ENCODE results near the gene TWIST2. TPM values are rescaled to one million over a fixed set of nuclear protein-coding genes. Genes with fewer than 3 reads are reported as not detected.
A peak's percentile ranks its signal among the peaks of the same experiment; 100 is the strongest.

TWIST2 gene
- total RNA-seq, 3 donors from 2014 or later, result 38.2 to 200 (median 178) TPM

DNA sequence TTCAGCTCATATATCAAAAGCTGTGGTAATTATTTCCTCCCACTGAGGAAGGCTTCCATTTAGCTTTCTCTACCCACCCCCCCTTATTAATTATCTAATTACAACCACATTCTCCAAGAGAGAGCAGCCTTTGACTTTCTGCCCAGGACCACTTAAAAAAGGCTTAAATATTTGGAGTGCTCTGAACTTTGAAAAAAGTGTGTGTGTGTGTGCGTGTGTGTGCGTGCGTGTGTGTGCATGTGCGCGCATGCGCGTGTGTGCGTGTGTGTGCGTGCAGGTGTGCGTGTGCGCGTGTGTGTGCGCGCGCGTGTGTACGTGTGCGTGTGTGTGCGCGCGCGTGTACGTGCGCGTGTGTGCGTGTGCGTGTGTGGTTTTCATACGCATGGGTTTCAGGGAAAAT is 57.8 kb downstream of the TWIST2 start:
- no peak for DNase-seq (ENCODE audit: low spot score in 2 of 2)
- H3K4me1 ChIP-seq, result no peaks in the 10 kb centered on the region
- TF ChIP-seq POLR2AphosphoS5 (IDR thresholded peaks at IDR 0.05) (no peak), POLR2A (IDR thresholded peaks at IDR 0.05) (no peak)
- TF ChIP-seq, protein P1, sequence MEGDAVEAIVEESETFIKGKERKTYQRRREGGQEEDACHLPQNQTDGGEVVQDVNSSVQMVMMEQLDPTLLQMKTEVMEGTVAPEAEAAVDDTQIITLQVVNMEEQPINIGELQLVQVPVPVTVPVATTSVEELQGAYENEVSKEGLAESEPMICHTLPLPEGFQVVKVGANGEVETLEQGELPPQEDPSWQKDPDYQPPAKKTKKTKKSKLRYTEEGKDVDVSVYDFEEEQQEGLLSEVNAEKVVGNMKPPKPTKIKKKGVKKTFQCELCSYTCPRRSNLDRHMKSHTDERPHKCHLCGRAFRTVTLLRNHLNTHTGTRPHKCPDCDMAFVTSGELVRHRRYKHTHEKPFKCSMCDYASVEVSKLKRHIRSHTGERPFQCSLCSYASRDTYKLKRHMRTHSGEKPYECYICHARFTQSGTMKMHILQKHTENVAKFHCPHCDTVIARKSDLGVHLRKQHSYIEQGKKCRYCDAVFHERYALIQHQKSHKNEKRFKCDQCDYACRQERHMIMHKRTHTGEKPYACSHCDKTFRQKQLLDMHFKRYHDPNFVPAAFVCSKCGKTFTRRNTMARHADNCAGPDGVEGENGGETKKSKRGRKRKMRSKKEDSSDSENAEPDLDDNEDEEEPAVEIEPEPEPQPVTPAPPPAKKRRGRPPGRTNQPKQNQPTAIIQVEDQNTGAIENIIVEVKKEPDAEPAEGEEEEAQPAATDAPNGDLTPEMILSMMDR (IDR thresholded peaks at IDR 0.05), result no peak
- no peaks in the 10 kb centered on the region for H3K9me3 ChIP-seq
- H3K27me3 ChIP-seq, result no peaks in the 10 kb centered on the region
- no peaks in the 10 kb centered on the region for H3K36me3 ChIP-seq
- intact Hi-C loops (cut with DNase I; ENCODE audit: low total_unique reads), result no loop called here
- H3K4me3 ChIP-seq, result no peak overlapping the region
- H3K27ac ChIP-seq, result no peak overlapping the region

DNA sequence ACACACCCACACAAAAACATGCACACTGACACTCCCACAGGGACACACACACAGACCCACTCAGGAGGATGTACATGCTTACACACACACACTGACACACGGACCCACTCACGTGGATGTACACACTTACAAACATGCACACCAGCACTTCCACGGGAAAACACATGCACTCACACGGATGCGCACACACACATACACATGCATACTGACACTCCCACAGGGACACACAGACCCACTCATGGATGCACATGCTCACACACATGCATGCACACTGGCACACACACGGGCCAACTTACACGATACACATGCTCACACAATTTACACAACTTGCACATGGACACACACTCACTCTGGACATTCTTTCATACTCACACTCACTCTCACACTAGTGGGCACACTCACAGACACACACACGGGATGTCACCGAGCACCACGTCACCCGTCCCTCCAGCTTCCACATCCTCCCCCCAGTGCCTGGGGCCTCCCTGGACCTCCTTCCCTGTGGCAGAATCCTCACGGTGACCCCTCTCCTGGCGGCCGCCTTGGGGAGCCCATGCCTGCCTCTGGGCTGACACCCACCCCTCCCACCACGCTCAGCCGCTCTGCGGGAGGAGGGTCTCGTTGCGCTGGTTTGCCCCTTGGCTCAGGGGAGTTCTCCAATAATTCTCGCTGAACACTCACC is 58.5 kb downstream of the TWIST2 start:
- Histone ChIP-seq H3K9me3 (no peaks in the 10 kb centered on the region), H3K4me1 (no peaks in the 10 kb centered on the region), H3K4me3 (no peak overlapping the region), H3K27ac (no peak overlapping the region), H3K36me3 (no peaks in the 10 kb centered on the region), H3K27me3 (no peaks in the 10 kb centered on the region)
- intact Hi-C loops (cut with DNase I; ENCODE audit: low total_unique reads), result no loop called here
- TF ChIP-seq, protein P1 (IDR thresholded peaks at IDR 0.05), result no peak
- TF ChIP-seq POLR2A (IDR thresholded peaks at IDR 0.05) (no peak), POLR2AphosphoS5 (IDR thresholded peaks at IDR 0.05) (no peak)
- no peak for DNase-seq (ENCODE audit: low spot score in 2 of 2)

DNA sequence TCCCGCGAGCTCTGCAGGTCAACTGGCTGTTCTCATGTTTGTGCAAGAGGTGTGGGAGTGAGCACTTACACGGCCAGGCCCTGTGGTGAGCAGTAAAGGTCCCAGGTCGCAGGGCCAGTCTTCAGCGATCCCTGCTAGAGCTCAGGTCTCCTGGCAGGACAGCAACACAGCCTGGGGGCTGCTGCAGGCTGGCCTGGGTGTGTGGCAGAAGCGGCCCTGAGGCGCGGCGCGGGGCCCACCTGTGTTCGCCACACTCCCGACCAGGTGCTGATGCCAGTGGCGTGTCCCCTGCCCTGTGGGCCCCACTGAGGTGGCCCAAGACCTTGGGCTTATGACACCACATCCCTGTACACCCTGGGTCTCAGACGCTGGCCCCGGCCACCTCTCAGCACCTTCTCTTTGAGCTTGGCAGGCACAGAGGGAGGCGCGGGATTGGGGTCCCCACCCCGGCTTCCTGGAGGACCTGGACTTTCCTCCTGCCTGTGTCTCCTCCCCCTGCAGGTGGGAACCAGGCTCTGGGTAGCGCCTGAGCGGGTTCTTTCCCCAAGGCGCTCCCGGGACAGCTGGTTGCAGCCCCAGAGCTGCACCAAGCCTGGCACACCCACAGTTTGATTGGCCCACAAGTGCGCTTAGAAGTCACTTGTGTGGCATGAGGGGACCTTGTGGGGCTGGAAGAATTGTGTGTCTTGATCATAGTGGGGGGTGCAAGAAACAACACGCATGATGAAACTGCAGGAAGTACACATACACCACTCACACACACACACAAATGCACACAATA is 59.2 kb downstream of the TWIST2 start:
- Histone ChIP-seq H3K27me3 (no peaks in the 10 kb centered on the region), H3K4me1 (no peaks in the 10 kb centered on the region), H3K36me3 (no peaks in the 10 kb centered on the region), H3K9me3 (no peaks in the 10 kb centered on the region), H3K27ac (no peak overlapping the region), H3K4me3 (no peak overlapping the region)
- intact Hi-C loops (cut with DNase I; ENCODE audit: low total_unique reads), result no loop called here
- DNase-seq (ENCODE audit: low spot score in 2 of 2), result no peak
- TF ChIP-seq, protein P1 (IDR thresholded peaks at IDR 0.05), result no peak
- TF ChIP-seq POLR2A (IDR thresholded peaks at IDR 0.05), result no peak
- no peak for TF ChIP-seq POLR2AphosphoS5 (IDR thresholded peaks at IDR 0.05)

DNA sequence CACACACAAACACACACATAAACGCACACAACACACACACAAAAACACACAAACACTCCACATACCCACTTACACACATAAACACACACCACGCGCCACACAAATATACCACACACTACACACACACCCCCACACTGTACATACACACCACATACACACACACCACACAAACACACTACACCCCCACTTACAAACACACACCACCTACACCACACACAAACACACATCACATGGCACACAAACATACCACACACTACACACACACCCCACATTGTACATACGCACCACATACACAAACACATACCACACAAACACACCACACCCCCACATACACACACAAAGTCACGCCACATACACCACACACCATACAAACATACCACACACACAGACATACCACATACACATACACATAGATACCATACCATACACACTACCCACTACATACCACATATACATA is 59.9 kb downstream of the TWIST2 start:
- no peak for DNase-seq (ENCODE audit: low spot score in 2 of 2)
- TF ChIP-seq, protein P1 (IDR thresholded peaks at IDR 0.05), result no peak
- no peak for TF ChIP-seq POLR2AphosphoS5 (IDR thresholded peaks at IDR 0.05)
- TF ChIP-seq POLR2A (IDR thresholded peaks at IDR 0.05), result no peak

More for the DNA sequence above, 59.9 kb downstream of the TWIST2 start:
- Histone ChIP-seq H3K36me3 (no peaks in the 10 kb centered on the region), H3K4me1 (no peaks in the 10 kb centered on the region), H3K27me3 (no peaks in the 10 kb centered on the region), H3K9me3 (no peaks in the 10 kb centered on the region), H3K27ac (peak overlapping the region in 1 of 2 donors; percentile 58), H3K4me3 (no peak overlapping the region)
- intact Hi-C loops (cut with DNase I; ENCODE audit: low total_unique reads), result no loop called here

All from breast epithelium (tissue), 4 donors.